Measurements from ENCODE around the gene BFSP2.
A peak's percentile ranks its signal among the peaks of the same experiment; 100 is the strongest.

The BFSP2 gene

GRCh38 chr3:133384331-133385027 is 15.4 kb upstream of the BFSP2 start:
- DNase-seq = peak; percentile 39

GRCh38 chr3:133386876-133387275 is 13.0 kb upstream of the BFSP2 start:
- DNase-seq = no peak

GRCh38 chr3:133387341-133387740 is 12.5 kb upstream of the BFSP2 start:
- no peak for DNase-seq

- DNase-seq = no peak
Measured at GRCh38 chr3:133388696-133389395, 11.0 kb upstream of the BFSP2 start.

GRCh38 chr3:133390715-133391114 is 9.1 kb upstream of the BFSP2 start:
- no peak for DNase-seq

GRCh38 chr3:133393204-133393603 is 6.7 kb upstream of the BFSP2 start:
- no peak for DNase-seq

- DNase-seq = no peak
Measured at GRCh38 chr3:133393691-133394474, 6.0 kb upstream of the BFSP2 start.

- DNase-seq = no peak
Measured at GRCh38 chr3:133394561-133395311, 5.1 kb upstream of the BFSP2 start.

- DNase-seq = no peak
Measured at GRCh38 chr3:133396906-133397305, 3.0 kb upstream of the BFSP2 start.

- DNase-seq = no peak
Measured at GRCh38 chr3:133401374-133402135, 1.7 kb downstream of the BFSP2 start.

- no peak for DNase-seq
Measured at GRCh38 chr3:133404920-133405319, 5.1 kb downstream of the BFSP2 start.

- DNase-seq = no peak
Measured at GRCh38 chr3:133408366-133408765, 8.5 kb downstream of the BFSP2 start.

GRCh38 chr3:133408961-133409360 is 9.1 kb downstream of the BFSP2 start:
- no peak for DNase-seq

GRCh38 chr3:133410191-133410892 is 10.5 kb downstream of the BFSP2 start:
- DNase-seq = no peak

GRCh38 chr3:133412183-133413132 is 12.6 kb downstream of the BFSP2 start:
- DNase-seq = no peak

GRCh38 chr3:133413161-133414020 is 13.5 kb downstream of the BFSP2 start:
- DNase-seq = peak; percentile 24

- DNase-seq = no peak
Measured at GRCh38 chr3:133414021-133414392, 14.2 kb downstream of the BFSP2 start.

GRCh38 chr3:133418361-133418760 is 18.5 kb downstream of the BFSP2 start:
- no peak for DNase-seq

- no peak for DNase-seq
Measured at GRCh38 chr3:133419151-133419909, 19.5 kb downstream of the BFSP2 start.

Measured in NCI-H524 treated with DMSO at 0.1 percent for 48 hours (cell line).